K562 (cell line): ENCODE results near the gene EPB41L4A. TPM values are rescaled to one million over a fixed set of nuclear protein-coding genes. Genes with fewer than 3 reads are reported as not detected.

Experiments
- ATAC-seq: fragments of 200-7000 bp; cut with Tn5 transposase; 3 replicates; pipeline ENCODE4 v1.9.1; 2020; ENCODE audit warnings: moderate library complexity
- BruUV-seq: library from RNA; stranded (reverse); fragments of 400-500 nt; replicated peaks from 2 replicates; lab custom pipeline; 2021; lab: Mats Ljungman, UMichigan
- CTCF ChIA-PET: fragments of 300-600 bp; formaldehyde crosslinking; extraction: SDS; loops from one replicate; lab custom pipeline; 2021; ENCODE audit warnings: low intra/inter-chr PET ratio; lab: Yijun Ruan, JAX
- POLR2A ChIA-PET: fragments of 300-600, 350-650 bp; sonication (Branson Sonifier 250); formaldehyde crosslinking; extraction: SDS; loops from one replicate; lab custom pipeline; 2021; ENCODE audit warnings: antibody characterized with exemption, inconsistent platforms; lab: Yijun Ruan, JAX
- DNase-seq, 4 experiments: peaks; one replicate each; pipeline versions ENCODE4 v3.0.0 to v3.0.0-alpha.2; 2011 to 2018; ENCODE audit warnings: low spot score in 3 of 4, mixed read lengths in 3 of 4; ENCODE audit errors: extremely low read depth in 1 of 4
- FAIRE-seq: peaks from 2 replicates; lab custom pipeline; 2011; peaks lifted over from hg19 to GRCh38; lab: Jason Lieb, UNC
- H2AFZ ChIP-seq: 2 replicates; pipeline ENCODE4 v1.6.0; 2011; ENCODE audit warnings: low read depth, low read length, control low read depth, inconsistent platforms
- H3K27ac ChIP-seq: fragments of 200-600 bp; 3 replicates; pipeline ENCODE4 v1.8.0; 2011; ENCODE audit warnings: low read depth, mild to moderate bottlenecking, control low read depth, inconsistent platforms, low read length, moderate library complexity, mixed read lengths; ENCODE audit errors: extremely low read depth
- H3K27me3 ChIP-seq, 2 experiments: fragments of 300-600 bp in 1 of 2; 2 replicates in 1 of 2; 3 replicates in 1 of 2; pipeline versions ENCODE4 v1.6.0 to v1.8.0; 2011; ENCODE audit warnings: inconsistent platforms in 2 of 2, low read length in 2 of 2, mild to moderate bottlenecking in 1 of 2, mixed read lengths in 1 of 2, moderate library complexity in 1 of 2; ENCODE audit not compliant: control insufficient read depth in 2 of 2, insufficient read depth in 2 of 2
- H3K36me3 ChIP-seq: fragments of 300-600 bp; 3 replicates; pipeline ENCODE4 v1.8.0; 2011; ENCODE audit warnings: mild to moderate bottlenecking, low read length, inconsistent platforms; ENCODE audit not compliant: control insufficient read depth, insufficient read depth
- H3K4me1 ChIP-seq, 2 experiments: fragments of 200-600 bp in 1 of 2; replicated peaks in 1 of 2; 2 replicates in 1 of 2; 3 replicates in 1 of 2; pipeline versions ENCODE4 v1.5.1 to v1.8.0; 2011; ENCODE audit warnings: inconsistent platforms in 2 of 2, low read length in 2 of 2, mild to moderate bottlenecking in 1 of 2, mixed read lengths in 1 of 2, moderate library complexity in 1 of 2; ENCODE audit not compliant: control insufficient read depth in 2 of 2, insufficient read depth in 2 of 2
- H3K4me2 ChIP-seq: 2 replicates; pipeline ENCODE4 v1.6.1; 2011; ENCODE audit warnings: low read length, control low read depth, inconsistent platforms, mixed read lengths; ENCODE audit not compliant: insufficient read depth
- H3K4me3 ChIP-seq: fragments of 200-600 bp; sonication (generic), shearing (Covaris generic); 2 replicates; pipeline ENCODE4 v1.5.1; 2016; ENCODE audit warnings: control low read depth, inconsistent platforms
- H3K79me2 ChIP-seq: fragments of 200-600 bp; 3 replicates; pipeline ENCODE4 v1.8.0; 2011; ENCODE audit warnings: low read length, inconsistent platforms; ENCODE audit not compliant: control insufficient read depth, insufficient read depth
- H3K9ac ChIP-seq, 2 experiments: 2 replicates each; pipeline versions ENCODE4 v1.6.0 to v1.6.1; 2011; ENCODE audit warnings: low read depth in 2 of 2, low read length in 2 of 2, control low read depth in 1 of 2, inconsistent platforms in 1 of 2, mild to moderate bottlenecking in 1 of 2, mixed read lengths in 1 of 2; ENCODE audit not compliant: insufficient read depth in 1 of 2
- H3K9me1 ChIP-seq: one replicate; pipeline ENCODE4 v1.6.0; 2011; ENCODE audit warnings: inconsistent platforms, mild to moderate bottlenecking, low read length, moderate library complexity; ENCODE audit not compliant: control insufficient read depth, insufficient read depth
- H3K9me3 ChIP-seq: replicated peaks from 2 replicates; pipeline ENCODE4 v1.5.1; 2011; ENCODE audit warnings: low read depth, low read length, inconsistent platforms; ENCODE audit not compliant: control insufficient read depth, insufficient read depth
- H4K20me1 ChIP-seq: replicated peaks from 2 replicates; pipeline ENCODE4 v1.6.1; 2011; ENCODE audit warnings: low read length, inconsistent platforms, mixed read lengths; ENCODE audit not compliant: control insufficient read depth, insufficient read depth
- CTBP1 ChIP-seq: fragments of 450-650 bp; IDR thresholded peaks from 2 replicates; pipeline ENCODE4 v1.6.1; 2016; ENCODE audit warnings: borderline replicate concordance
- EGR1 ChIP-seq: fragments of 450-650 bp; conservative IDR thresholded peaks from 2 replicates; pipeline ENCODE4 v1.6.1; 2017; ENCODE audit warnings: mild to moderate bottlenecking
- HDAC6 ChIP-seq: IDR thresholded peaks from 2 replicates; pipeline ENCODE4 v1.6.1; 2012; ENCODE audit warnings: low read depth, mild to moderate bottlenecking, control low read depth, inconsistent platforms, low read length, moderate library complexity
- KHSRP ChIP-seq: fragments of 450-650 bp; IDR thresholded peaks from 2 replicates; pipeline ENCODE4 v1.6.1; 2017
- MLX ChIP-seq, 2 experiments: fragments of 450-650 bp in 1 of 2; sonication (generic) in 1 of 2; formaldehyde crosslinking; conservative IDR thresholded peaks; 2 replicates each; pipeline versions ENCODE4 v1.4.0 to v1.8.1; 2020 to 2022; ENCODE audit warnings: mild to moderate bottlenecking in 1 of 2, missing genetic modification reagents in 1 of 2
- MTA3 ChIP-seq: fragments of 450-650 bp; formaldehyde crosslinking; IDR thresholded peaks from 2 replicates; pipeline ENCODE4 v1.6.1; 2017; ENCODE audit warnings: mild to moderate bottlenecking, borderline replicate concordance
- NCOR1 ChIP-seq: fragments of 450-650 bp; IDR thresholded peaks from 2 replicates; pipeline ENCODE4 v1.6.1; 2016; ENCODE audit warnings: mild to moderate bottlenecking, moderate library complexity
- NFE2L1 ChIP-seq: fragments of 450-650 bp; IDR thresholded peaks from 2 replicates; pipeline ENCODE4 v1.6.1; 2016; ENCODE audit warnings: missing genetic modification characterization, low read depth, mild to moderate bottlenecking, missing compliant biosample characterization, moderate library complexity, borderline replicate concordance
- RB1 ChIP-seq: fragments of 450-650 bp; IDR thresholded peaks from 2 replicates; pipeline ENCODE4 v1.6.1; 2017; ENCODE audit warnings: low read depth, mild to moderate bottlenecking
- RBM14 ChIP-seq: fragments of 200-400 bp; formaldehyde crosslinking; IDR thresholded peaks from 2 replicates; pipeline ENCODE4 v1.6.1; 2018; ENCODE audit warnings: low read depth, mild to moderate bottlenecking, low read length, moderate library complexity, borderline replicate concordance; ENCODE audit not compliant: insufficient read depth
- SAFB2 ChIP-seq: fragments of 200-400 bp; formaldehyde crosslinking; IDR thresholded peaks from 2 replicates; pipeline ENCODE4 v1.6.1; 2018; ENCODE audit warnings: borderline replicate concordance, low read length, low read depth, moderate library complexity; ENCODE audit not compliant: severe bottlenecking
- ZNF146 ChIP-seq: IDR thresholded peaks from one replicate; pipeline ENCODE4 v1.6.1; 2018; ENCODE audit warnings: missing compliant biosample characterization; ENCODE audit not compliant: unreplicated experiment
- ZNF316 ChIP-seq: fragments of 450-650 bp; IDR thresholded peaks from 2 replicates; pipeline ENCODE4 v1.6.1; 2016
- ZNF561 ChIP-seq: fragments of 450-650 bp; formaldehyde crosslinking; conservative IDR thresholded peaks from 2 replicates; pipeline ENCODE4 v1.4.0; 2020; ENCODE audit warnings: mild to moderate bottlenecking, moderate library complexity
- WGBS: fragments of 100-300 bp; shearing (Covaris generic); methylation state at CpG from one replicate; pipeline ENCODE4 v1.1.6; 2016; ENCODE audit warnings: low coverage, mixed read lengths; ENCODE audit not compliant: insufficient coverage; ENCODE audit errors: missing lambda C conversion rate; 5-methylcytosine and 5-hydroxymethylcytosine counted together
- in situ Hi-C: fragments of 300-500 bp; cut with MboI; formaldehyde crosslinking; loops from 4 replicates; pipeline ENCODE4 v1.15.0; 2018; ENCODE audit warnings: inconsistent platforms, mixed read lengths
- intact Hi-C: fragments of 100-400 bp; cut with micrococcal nuclease; formaldehyde crosslinking; loops from 2 replicates; pipeline ENCODE4 v1.14.2; 2022
- polyA plus RNA-seq, 8 experiments: library from polyadenylated mRNA; depleted of rRNA in 4 of 8; stranded (reverse) in 5 of 8; unstranded in 3 of 8; fragments of >200 nt; fragmentation: Nextera tagmentation in 2 of 8; fragmentation: Illumina TruSeq in 1 of 8; extraction: Ambion mirVana in 2 of 8; extraction: Trizol in 1 of 8; gene quantifications; 2 replicates each; pipeline versions ENCODE4 v1.2.1 to v1.2.3, GENCODE V29; 2011 to 2014; ENCODE audit warnings: inconsistent platforms in 1 of 8, missing spikeins in 1 of 8
- total RNA-seq, 7 experiments: library from RNA; depleted of rRNA in 6 of 7; stranded (reverse); fragments of >200 nt in 6 of 7; fragmentation: Illumina TruSeq in 2 of 7; extraction: Trizol in 2 of 7; gene quantifications; 2 replicates each; pipeline versions ENCODE4 v1.2.1 to v1.2.3, GENCODE V29; 2011 to 2021; ENCODE audit warnings: low replicate concordance in 1 of 7
- TF ChIP-seq, protein P1 (sequence below): fragments of 450-650 bp; IDR thresholded peaks from 2 replicates; pipeline ENCODE4 v1.6.1; 2016; ENCODE audit warnings: mild to moderate bottlenecking

EPB41L4A gene
- total and polyA plus RNA-seq, 9 of the 15 experiments (the other 6 are each of a cell fraction or from before 2014, with no cell fraction given), result 0.04 to 0.35 (median 0.12) TPM; not detected in 3

GRCh38 chr5:112342389-112342788 lies 76.7 kb downstream of the EPB41L4A start:
- no TSS peak for BruUV-seq
- H3K9me1 ChIP-seq, result no peaks in the 10 kb centered on the region
- peaks cover 0 to 9% of the 10 kb centered on the region in 2 experiments; a peak in 2 of 5 replicates for H3K27me3 ChIP-seq
- no peak overlapping the region for H3K4me2 ChIP-seq
- FAIRE-seq, result no peak
- no peaks in the 10 kb centered on the region for H3K79me2 ChIP-seq
- no peak overlapping the region for H3K9ac ChIP-seq
- DNase-seq, result no peak
- WGBS, result 0% methylated on average over 3 of the region's 3 CpGs
- H3K36me3 ChIP-seq, result no peaks in the 10 kb centered on the region
- no peaks in the 10 kb centered on the region for H3K4me1 ChIP-seq
- H4K20me1 ChIP-seq, result no peaks in the 10 kb centered on the region
- intact Hi-C loops, result no loop called here
- ChIA-PET POLR2A (no interaction called here), CTCF (no interaction called here)
- no peak overlapping the region for H3K27ac ChIP-seq
- no peaks in the 10 kb centered on the region for H3K9me3 ChIP-seq
- H3K4me3 ChIP-seq, result no peak overlapping the region
- H2AFZ ChIP-seq, result no peak overlapping the region
- no peak for ATAC-seq
- TF ChIP-seq, protein P1, sequence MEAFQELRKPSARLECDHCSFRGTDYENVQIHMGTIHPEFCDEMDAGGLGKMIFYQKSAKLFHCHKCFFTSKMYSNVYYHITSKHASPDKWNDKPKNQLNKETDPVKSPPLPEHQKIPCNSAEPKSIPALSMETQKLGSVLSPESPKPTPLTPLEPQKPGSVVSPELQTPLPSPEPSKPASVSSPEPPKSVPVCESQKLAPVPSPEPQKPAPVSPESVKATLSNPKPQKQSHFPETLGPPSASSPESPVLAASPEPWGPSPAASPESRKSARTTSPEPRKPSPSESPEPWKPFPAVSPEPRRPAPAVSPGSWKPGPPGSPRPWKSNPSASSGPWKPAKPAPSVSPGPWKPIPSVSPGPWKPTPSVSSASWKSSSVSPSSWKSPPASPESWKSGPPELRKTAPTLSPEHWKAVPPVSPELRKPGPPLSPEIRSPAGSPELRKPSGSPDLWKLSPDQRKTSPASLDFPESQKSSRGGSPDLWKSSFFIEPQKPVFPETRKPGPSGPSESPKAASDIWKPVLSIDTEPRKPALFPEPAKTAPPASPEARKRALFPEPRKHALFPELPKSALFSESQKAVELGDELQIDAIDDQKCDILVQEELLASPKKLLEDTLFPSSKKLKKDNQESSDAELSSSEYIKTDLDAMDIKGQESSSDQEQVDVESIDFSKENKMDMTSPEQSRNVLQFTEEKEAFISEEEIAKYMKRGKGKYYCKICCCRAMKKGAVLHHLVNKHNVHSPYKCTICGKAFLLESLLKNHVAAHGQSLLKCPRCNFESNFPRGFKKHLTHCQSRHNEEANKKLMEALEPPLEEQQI, result no peak
- no peak for TF ChIP-seq ZNF316
- TF ChIP-seq, all 486 proteins: peak for 0
- in situ Hi-C loops, result no loop called here

GRCh38 chr5:112339761-112340160 lies 79.3 kb downstream of the EPB41L4A start:
- H3K9ac ChIP-seq, result no peak overlapping the region
- 1% methylated on average over 8 of the region's 8 CpGs for WGBS
- H3K79me2 ChIP-seq, result no peaks in the 10 kb centered on the region
- in situ Hi-C loops, result no loop called here
- no peak for DNase-seq
- no peaks in the 10 kb centered on the region for H3K36me3 ChIP-seq
- no peaks in the 10 kb centered on the region for H3K9me1 ChIP-seq
- H3K4me3 ChIP-seq, result no peak overlapping the region
- no peaks in the 10 kb centered on the region for H3K4me1 ChIP-seq
- no peak for FAIRE-seq
- H3K9me3 ChIP-seq, result no peaks in the 10 kb centered on the region
- no peak overlapping the region for H3K27ac ChIP-seq
- no peak for ATAC-seq
- CTCF ChIA-PET, result no interaction called here
- H3K27me3 ChIP-seq, result peaks cover 0 to 9% of the 10 kb centered on the region in 2 experiments; a peak in 2 of 5 replicates
- H3K4me2 ChIP-seq, result no peak overlapping the region
- intact Hi-C loops, result no loop called here
- BruUV-seq, result no TSS peak
- POLR2A ChIA-PET, result no interaction called here
- no peak overlapping the region for H2AFZ ChIP-seq
- no peaks in the 10 kb centered on the region for H4K20me1 ChIP-seq
- TF ChIP-seq NFE2L1 (tag) (no peak), KHSRP (no peak), ZNF561 (CRISPR knock-in tag) (no peak), ZNF146 (no peak), CTBP1 (no peak), NCOR1 (no peak), RBM14 (no peak), SAFB2 (no peak), RB1 (no peak), MTA3 (no peak), MLX (CRISPR knock-in tag; conservative IDR thresholded peaks at IDR 0.05) (no peak), HDAC6 (no peak), EGR1 (no peak)
